ENCODE measurements around the gene TMEFF2.

GRCh38 chr2:191917967-191918651 lies 276.6 kb downstream of the TMEFF2 start:
- no peak for TF ChIP-seq CTCF (IDR thresholded peaks at IDR 0.05; ENCODE audit: insufficient read depth, low read length, poor library complexity, severe bottlenecking)
- TF ChIP-seq EZH2phosphoT487 (conservative IDR thresholded peaks at IDR 0.05; ENCODE audit: low read length): no peak

All from SU-DHL-6 (cell line).